K562 (cell line): ENCODE results near the gene DNASE1L3. TPM values are rescaled to one million over a fixed set of nuclear protein-coding genes. Genes with fewer than 3 reads are reported as not detected.

ENCODE experiments used
- CHD2 ChIP-seq: IDR thresholded peaks from 2 replicates; pipeline ENCODE4 v1.6.1; 2011; ENCODE audit warnings: low read depth, low read length
- ETS2 ChIP-seq: IDR thresholded peaks from 2 replicates; pipeline ENCODE4 v1.6.1; 2016; ENCODE audit warnings: borderline replicate concordance, missing genetic modification characterization, mild to moderate bottlenecking, moderate library complexity, missing compliant biosample characterization; ENCODE audit not compliant: poor library complexity, severe bottlenecking
- ID3 ChIP-seq, 2 experiments: fragments of 250-450 bp in 1 of 2; fragments of 450-650 bp in 1 of 2; sonication (Bioruptor Pico) in 1 of 2; IDR thresholded peaks; 2 replicates each; pipeline versions ENCODE4 v1.6.1 to v1.8.0; 2016 to 2021; ENCODE audit warnings: mild to moderate bottlenecking in 2 of 2, moderate library complexity in 2 of 2, missing compliant biosample characterization in 1 of 2, missing genetic modification characterization in 1 of 2
- MXI1 ChIP-seq: IDR thresholded peaks from 2 replicates; pipeline ENCODE4 v1.6.1; 2011; ENCODE audit warnings: low read depth, mild to moderate bottlenecking, improper control_type of control experiment, low read length
- NFIC ChIP-seq: fragments of 450-650 bp; IDR thresholded peaks from 2 replicates; pipeline ENCODE4 v1.6.1; 2017; ENCODE audit warnings: mild to moderate bottlenecking, inconsistent platforms
- NR1H2 ChIP-seq: sonication (generic); formaldehyde crosslinking; IDR thresholded peaks from 2 replicates; pipeline ENCODE4 v1.4.0; 2020; ENCODE audit warnings: mild to moderate bottlenecking, missing genetic modification reagents
- RAD51 ChIP-seq: fragments of 450-650 bp; IDR thresholded peaks from 2 replicates; pipeline ENCODE4 v1.7.1; 2016; ENCODE audit warnings: low read depth, mild to moderate bottlenecking, borderline replicate concordance
- TOE1 ChIP-seq, 2 experiments: fragments of 450-650 bp in 1 of 2; sonication (generic) in 1 of 2; formaldehyde crosslinking in 1 of 2; IDR thresholded peaks; 2 replicates each; pipeline versions ENCODE4 v1.7.1 to v1.8.0; 2016 to 2022; ENCODE audit warnings: borderline replicate concordance in 2 of 2, mild to moderate bottlenecking in 2 of 2, antibody characterized with exemption in 1 of 2, inconsistent platforms in 1 of 2, low read depth in 1 of 2, missing genetic modification reagents in 1 of 2, moderate library complexity in 1 of 2
- YBX1 ChIP-seq: fragments of 450-650 bp; IDR thresholded peaks from 2 replicates; pipeline ENCODE4 v1.7.1; 2016; ENCODE audit warnings: mild to moderate bottlenecking
- ZNF217 ChIP-seq: sonication (generic); formaldehyde crosslinking; IDR thresholded peaks from 2 replicates; pipeline ENCODE4 v1.8.0; 2022; ENCODE audit warnings: mild to moderate bottlenecking, missing genetic modification reagents
- ZNF449 ChIP-seq: fragments of 250-450 bp; sonication (Bioruptor Pico); IDR thresholded peaks from 2 replicates; pipeline ENCODE4 v1.8.0; 2022; ENCODE audit warnings: moderate library complexity, mild to moderate bottlenecking, inconsistent platforms
- ZNF609 ChIP-seq: sonication (generic); formaldehyde crosslinking; IDR thresholded peaks from 2 replicates; pipeline ENCODE4 v1.8.1; 2023; ENCODE audit warnings: missing genetic modification reagents, mild to moderate bottlenecking, borderline replicate concordance
- ZNF764 ChIP-seq: fragments of 250-450 bp; sonication (Bioruptor Pico); IDR thresholded peaks from 2 replicates; pipeline ENCODE4 v1.4.0; 2020; ENCODE audit warnings: low read depth, mild to moderate bottlenecking, moderate library complexity
- polyA plus RNA-seq, 8 experiments: library from polyadenylated mRNA; depleted of rRNA in 4 of 8; stranded (reverse) in 5 of 8; unstranded in 3 of 8; fragments of >200 nt; fragmentation: Nextera tagmentation in 2 of 8; fragmentation: Illumina TruSeq in 1 of 8; extraction: Ambion mirVana in 2 of 8; extraction: Trizol in 1 of 8; gene quantifications; 2 replicates each; pipeline versions ENCODE4 v1.2.1 to v1.2.3, GENCODE V29; 2011 to 2014; ENCODE audit warnings: inconsistent platforms in 1 of 8, missing spikeins in 1 of 8
- total RNA-seq, 7 experiments: library from RNA; depleted of rRNA in 6 of 7; stranded (reverse); fragments of >200 nt in 6 of 7; fragmentation: Illumina TruSeq in 2 of 7; extraction: Trizol in 2 of 7; gene quantifications; 2 replicates each; pipeline versions ENCODE4 v1.2.1 to v1.2.3, GENCODE V29; 2011 to 2021; ENCODE audit warnings: low replicate concordance in 1 of 7
- TF ChIP-seq, protein P1 (sequence below): sonication (generic); formaldehyde crosslinking; IDR thresholded peaks from 2 replicates; pipeline ENCODE4 v1.8.1; 2022; ENCODE audit warnings: missing genetic modification reagents
- TF ChIP-seq, protein P2 (sequence below): sonication (generic); formaldehyde crosslinking; IDR thresholded peaks from 2 replicates; pipeline ENCODE4 v1.8.0; 2022; ENCODE audit warnings: mild to moderate bottlenecking, low read depth, missing genetic modification reagents

DNASE1L3 gene
- total and polyA plus RNA-seq, 9 of the 15 experiments (the other 6 are each of a cell fraction or from before 2014, with no cell fraction given), result 0.06 TPM; not detected in 8

- no peak for TF ChIP-seq ID3 (CRISPR knock-in tag; IDR thresholded peaks at IDR 0.05)
- TF ChIP-seq ID3 (tag; IDR thresholded peaks at IDR 0.05), result 0 out of 2 replicates have a peak, but pooled peaks have one; percentile 68
- peak; percentile 97 for TF ChIP-seq NFIC
- 0 out of 2 replicates have a peak, but pooled peaks have one; percentile 14 for TF ChIP-seq RAD51
- TF ChIP-seq, protein P1, sequence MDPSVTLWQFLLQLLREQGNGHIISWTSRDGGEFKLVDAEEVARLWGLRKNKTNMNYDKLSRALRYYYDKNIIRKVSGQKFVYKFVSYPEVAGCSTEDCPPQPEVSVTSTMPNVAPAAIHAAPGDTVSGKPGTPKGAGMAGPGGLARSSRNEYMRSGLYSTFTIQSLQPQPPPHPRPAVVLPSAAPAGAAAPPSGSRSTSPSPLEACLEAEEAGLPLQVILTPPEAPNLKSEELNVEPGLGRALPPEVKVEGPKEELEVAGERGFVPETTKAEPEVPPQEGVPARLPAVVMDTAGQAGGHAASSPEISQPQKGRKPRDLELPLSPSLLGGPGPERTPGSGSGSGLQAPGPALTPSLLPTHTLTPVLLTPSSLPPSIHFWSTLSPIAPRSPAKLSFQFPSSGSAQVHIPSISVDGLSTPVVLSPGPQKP (CRISPR knock-in tag), result no peak
- no peak for TF ChIP-seq NR1H2 (CRISPR knock-in tag)
- no peak for TF ChIP-seq ETS2 (tag)
- TF ChIP-seq ZNF609, result 0 out of 2 replicates have a peak, but pooled peaks have one; percentile 33
- no peak for TF ChIP-seq MXI1
- TF ChIP-seq, protein P2, sequence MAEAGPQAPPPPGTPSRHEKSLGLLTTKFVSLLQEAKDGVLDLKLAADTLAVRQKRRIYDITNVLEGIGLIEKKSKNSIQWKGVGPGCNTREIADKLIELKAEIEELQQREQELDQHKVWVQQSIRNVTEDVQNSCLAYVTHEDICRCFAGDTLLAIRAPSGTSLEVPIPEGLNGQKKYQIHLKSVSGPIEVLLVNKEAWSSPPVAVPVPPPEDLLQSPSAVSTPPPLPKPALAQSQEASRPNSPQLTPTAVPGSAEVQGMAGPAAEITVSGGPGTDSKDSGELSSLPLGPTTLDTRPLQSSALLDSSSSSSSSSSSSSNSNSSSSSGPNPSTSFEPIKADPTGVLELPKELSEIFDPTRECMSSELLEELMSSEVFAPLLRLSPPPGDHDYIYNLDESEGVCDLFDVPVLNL (CRISPR knock-in tag), result no peak
- no peak for TF ChIP-seq TOE1 (IDR thresholded peaks at IDR 0.05; ENCODE audit: borderline replicate concordance)
- TF ChIP-seq TOE1 (CRISPR knock-in tag; IDR thresholded peaks at IDR 0.05; ENCODE audit: borderline replicate concordance, low read depth), result no peak
- no peak for TF ChIP-seq ZNF449 (CRISPR knock-in tag)
- no peak for TF ChIP-seq ZNF764 (CRISPR knock-in tag)
- TF ChIP-seq CHD2, result no peak
- TF ChIP-seq ZNF217 (CRISPR knock-in tag), result no peak
- no peak for TF ChIP-seq YBX1
Measured at GRCh38 chr3:58161435-58162398, 49.1 kb downstream of the DNASE1L3 start (continued).
